AG04449 (cell line): ENCODE measurements around the gene DLGAP3.

ENCODE experiments used
- CTCF ChIA-PET: fragments of 350-600 bp; formaldehyde crosslinking; extraction: SDS; loops from one replicate; lab custom pipeline; 2021; ENCODE audit warnings: antibody characterized with exemption; lab: Yijun Ruan, JAX
- POLR2A ChIA-PET: fragments of 400-600, 350-600 bp; formaldehyde crosslinking; extraction: SDS; loops from one replicate; lab custom pipeline; 2020; ENCODE audit warnings: antibody characterized with exemption, inconsistent platforms; lab: Yijun Ruan, JAX
- DNase-seq: peaks from one replicate; pipeline ENCODE4 v3.0.0-alpha.2; 2010; ENCODE audit warnings: low read depth, low spot score
- H3K4me3 ChIP-seq: 2 replicates; pipeline ENCODE4 v1.5.1; 2011; ENCODE audit warnings: low read depth, mild to moderate bottlenecking, control low read depth, low read length
- TF ChIP-seq, protein P1 (sequence below): IDR thresholded peaks from one replicate; pipeline ENCODE4 v1.5.1; 2011; ENCODE audit warnings: mild to moderate bottlenecking, moderate library complexity, low read length, control low read depth, inconsistent platforms; ENCODE audit not compliant: insufficient read depth; ENCODE audit errors: missing control alignments

DLGAP3 gene

DNA sequence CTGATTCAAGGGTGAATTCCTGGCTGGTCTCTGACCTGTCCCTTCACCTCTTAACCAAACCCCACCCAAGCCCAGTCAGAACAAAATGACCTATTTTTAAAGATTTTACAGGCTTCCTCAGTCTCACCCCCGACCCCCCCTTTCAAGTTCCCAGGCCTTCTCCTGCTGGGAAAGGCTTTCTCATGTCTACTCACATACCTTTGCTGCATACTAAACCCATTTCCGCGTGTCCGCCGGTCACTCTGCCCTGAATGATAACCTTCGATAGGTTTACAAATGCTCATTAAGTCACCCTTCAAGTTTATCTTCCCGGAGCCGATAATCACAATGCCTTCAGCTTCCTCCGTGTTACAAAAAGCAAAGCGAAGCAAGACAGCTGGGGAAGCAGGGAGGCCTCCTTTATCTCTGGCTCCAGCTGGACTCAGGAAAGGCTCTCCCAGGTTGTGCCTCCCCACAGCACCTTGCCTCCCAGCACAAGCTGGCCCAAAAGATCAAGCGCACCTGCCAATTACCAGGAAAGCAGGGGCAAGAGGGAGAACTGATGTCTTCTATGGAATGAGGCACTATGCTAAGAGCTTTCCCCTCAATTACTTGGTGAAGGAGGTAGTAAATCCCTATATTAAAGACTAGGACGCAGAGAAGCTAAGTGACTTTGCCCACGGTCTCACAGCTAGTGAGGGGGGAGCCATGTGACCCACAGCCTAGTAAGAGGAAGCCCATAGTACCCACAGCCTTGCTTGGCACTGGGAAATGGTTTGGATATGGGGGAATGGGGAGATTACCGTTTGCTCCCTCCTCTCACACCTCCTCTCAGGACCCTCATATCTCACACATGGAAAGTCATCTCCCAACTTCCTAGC lies 85.8 kb downstream of the DLGAP3 start:
- POLR2A ChIA-PET = interaction anchor here (1.6 kb wide), 1 partner anchor 16 kb away, joined by 6 read pairs; the partner anchor contains the start of gene SMIM12

DNA sequence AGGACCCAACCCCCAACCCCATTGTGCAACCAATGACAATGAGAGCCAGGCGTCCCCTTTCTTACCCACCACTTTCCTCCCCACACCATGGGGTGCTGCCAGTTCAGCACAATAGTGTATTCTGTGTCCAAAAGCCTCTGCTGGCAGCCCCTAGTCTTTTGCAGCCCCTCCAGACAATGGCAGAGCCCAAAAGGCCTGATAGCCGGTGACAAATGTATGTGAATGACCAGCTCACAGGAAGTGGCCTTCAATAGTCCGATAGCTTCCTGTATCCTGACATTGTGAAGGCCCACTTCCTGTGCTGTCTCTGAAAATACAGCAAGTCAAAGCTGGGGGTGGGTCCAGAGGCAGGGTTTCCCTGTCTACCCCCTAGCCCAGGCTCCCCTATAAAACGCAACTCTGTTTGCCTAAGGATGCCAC lies 86.5 kb downstream of the DLGAP3 start:
- CTCF ChIA-PET = interaction anchor here (1.2 to 12.1 kb wide), 2 partner anchors 14 to 100 kb away, joined by 3 to 143 read pairs; partner anchors contain the start of gene SMIM12
- no peak for DNase-seq

More for the DNA sequence above, 85.8 kb downstream of the DLGAP3 start:
- no peak overlapping the region for H3K4me3 ChIP-seq
- DNase-seq = no peak
- TF ChIP-seq, protein P1, sequence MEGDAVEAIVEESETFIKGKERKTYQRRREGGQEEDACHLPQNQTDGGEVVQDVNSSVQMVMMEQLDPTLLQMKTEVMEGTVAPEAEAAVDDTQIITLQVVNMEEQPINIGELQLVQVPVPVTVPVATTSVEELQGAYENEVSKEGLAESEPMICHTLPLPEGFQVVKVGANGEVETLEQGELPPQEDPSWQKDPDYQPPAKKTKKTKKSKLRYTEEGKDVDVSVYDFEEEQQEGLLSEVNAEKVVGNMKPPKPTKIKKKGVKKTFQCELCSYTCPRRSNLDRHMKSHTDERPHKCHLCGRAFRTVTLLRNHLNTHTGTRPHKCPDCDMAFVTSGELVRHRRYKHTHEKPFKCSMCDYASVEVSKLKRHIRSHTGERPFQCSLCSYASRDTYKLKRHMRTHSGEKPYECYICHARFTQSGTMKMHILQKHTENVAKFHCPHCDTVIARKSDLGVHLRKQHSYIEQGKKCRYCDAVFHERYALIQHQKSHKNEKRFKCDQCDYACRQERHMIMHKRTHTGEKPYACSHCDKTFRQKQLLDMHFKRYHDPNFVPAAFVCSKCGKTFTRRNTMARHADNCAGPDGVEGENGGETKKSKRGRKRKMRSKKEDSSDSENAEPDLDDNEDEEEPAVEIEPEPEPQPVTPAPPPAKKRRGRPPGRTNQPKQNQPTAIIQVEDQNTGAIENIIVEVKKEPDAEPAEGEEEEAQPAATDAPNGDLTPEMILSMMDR = no peak
- CTCF ChIA-PET = interaction anchor here (12.1 kb wide), 1 partner anchor 13 kb away, joined by 143 read pairs; the partner anchor contains the start of gene SMIM12

DNA sequence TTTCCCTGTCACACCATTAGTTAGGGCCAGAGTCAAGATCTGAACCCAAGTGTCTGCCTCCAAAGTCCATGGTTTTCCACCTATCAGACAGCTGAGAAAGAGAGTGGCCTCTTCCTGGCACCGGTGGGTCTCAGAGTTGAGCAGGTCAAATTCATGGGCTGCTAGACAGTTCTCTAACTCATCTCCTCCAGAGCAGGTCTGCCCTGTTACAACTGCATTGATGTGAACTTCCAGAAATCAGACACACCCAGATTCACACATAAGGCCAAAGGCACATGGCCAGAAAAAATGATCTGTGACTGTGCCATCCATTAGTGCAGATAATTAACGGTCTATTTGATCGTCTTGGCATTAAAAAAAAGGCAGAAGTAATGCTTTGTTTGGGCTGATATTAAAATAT lies 87.4 kb downstream of the DLGAP3 start:
- DNase-seq = no peak
- POLR2A ChIA-PET = no interaction called here
- CTCF ChIA-PET = interaction anchor here (1.2 to 12.1 kb wide), 2 partner anchors 15 to 99 kb away, joined by 3 to 143 read pairs; partner anchors contain the start of gene SMIM12
- TF ChIP-seq, protein P1 = no peak
- no peak overlapping the region for H3K4me3 ChIP-seq

More for the DNA sequence above, 86.5 kb downstream of the DLGAP3 start:
- no peak overlapping the region for H3K4me3 ChIP-seq
- POLR2A ChIA-PET = no interaction called here
- TF ChIP-seq, protein P1 = no peak

DNA sequence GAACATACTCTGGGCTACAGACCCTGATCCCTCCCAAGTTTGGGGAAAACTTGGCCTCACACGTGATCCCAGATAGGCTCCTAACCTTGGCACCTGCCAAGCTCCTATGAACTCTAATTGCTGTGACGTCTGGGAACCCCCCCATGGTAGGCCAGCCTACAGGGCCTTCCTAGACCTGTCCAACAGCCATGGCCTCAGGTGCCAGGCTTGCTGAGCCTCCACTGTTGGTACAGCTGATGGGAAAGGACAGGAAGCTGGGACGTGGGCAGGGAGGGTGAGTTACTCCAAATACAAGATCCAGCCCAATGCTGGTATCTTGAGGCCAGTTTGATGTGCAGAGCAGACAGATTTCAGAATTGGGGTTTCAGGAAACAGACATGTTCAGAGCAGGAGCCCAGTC lies 89.0 kb downstream of the DLGAP3 start:
- CTCF ChIA-PET = interaction anchor here (12.1 kb wide), 1 partner anchor 16 kb away, joined by 143 read pairs; the partner anchor contains the start of gene SMIM12

DNA sequence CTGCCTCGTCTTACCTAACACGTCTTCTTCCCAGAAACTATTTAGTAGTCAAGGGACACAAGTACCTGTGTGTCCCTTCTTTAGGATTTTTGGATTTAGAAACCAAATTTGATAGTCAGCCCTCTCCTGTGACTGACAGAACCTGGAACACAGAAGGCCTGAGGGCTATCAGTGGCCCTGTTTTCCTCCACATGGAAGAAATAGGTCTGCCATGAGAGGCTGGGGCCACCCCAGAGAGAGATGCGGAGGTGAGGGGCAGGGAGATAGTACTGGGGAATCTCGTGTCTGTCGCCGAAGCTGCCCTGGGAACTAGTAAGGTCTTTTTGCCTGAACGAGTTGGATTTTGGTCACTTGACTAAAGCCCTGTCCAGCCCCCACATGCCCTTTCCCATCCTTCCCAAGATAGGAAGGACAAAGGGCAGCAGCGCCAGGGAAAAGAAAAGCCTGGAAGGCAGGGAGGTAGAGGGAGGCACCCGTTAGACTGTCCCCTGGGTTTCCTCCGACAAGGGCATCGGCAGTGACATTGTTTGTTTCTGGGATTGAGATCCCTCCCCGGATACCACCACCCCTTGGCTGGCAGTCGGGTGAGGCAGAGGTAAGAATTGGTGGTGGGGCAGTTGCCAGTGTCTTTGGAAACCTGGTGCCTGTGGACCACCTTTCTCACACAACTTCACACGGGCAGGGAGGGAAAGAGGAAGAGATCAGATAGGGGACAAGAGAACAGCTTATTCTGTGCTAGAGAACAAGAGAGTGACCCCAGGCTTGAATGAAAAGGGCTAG lies 89.7 kb downstream of the DLGAP3 start:
- POLR2A ChIA-PET = interaction anchor here (0.5 kb wide), 1 partner anchor 13 kb away, joined by 3 read pairs; no protein-coding TSS in a partner anchor
- DNase-seq = no peak
- TF ChIP-seq, protein P1 = no peak
- H3K4me3 ChIP-seq = no peak overlapping the region
- CTCF ChIA-PET = interaction anchor here (12.1 kb wide), 1 partner anchor 17 kb away, joined by 143 read pairs; the partner anchor contains the start of gene SMIM12

More for the DNA sequence above, 89.0 kb downstream of the DLGAP3 start:
- H3K4me3 ChIP-seq = no peak overlapping the region
- no peak for DNase-seq
- POLR2A ChIA-PET = interaction anchor here (0.5 kb wide), 1 partner anchor 12 kb away, joined by 3 read pairs; no protein-coding TSS in a partner anchor
- TF ChIP-seq, protein P1 = no peak
